Activated CD8-positive, alpha-beta memory T cell treated with anti-CD3 and anti-CD28 coated beads, Interleukin-2, amount 50 U/mL, for 24 hours (primary cell): ENCODE measurements around the gene TTC9.
A peak's percentile ranks its signal among the peaks of the same experiment; 100 is the strongest.

Source experiments
- DNase-seq: peaks from one replicate; pipeline ENCODE4 v3.0.0-alpha.2; 2020; ENCODE audit errors: extremely low read depth

Gene TTC9

GRCh38 chr14:70645892-70646291, 4.2 kb downstream of the TTC9 start:
- DNase-seq = no peak

GRCh38 chr14:70646705-70647104, 5.0 kb downstream of the TTC9 start:
- no peak for DNase-seq

GRCh38 chr14:70648346-70648745, 6.6 kb downstream of the TTC9 start:
- DNase-seq = no peak

DNA sequence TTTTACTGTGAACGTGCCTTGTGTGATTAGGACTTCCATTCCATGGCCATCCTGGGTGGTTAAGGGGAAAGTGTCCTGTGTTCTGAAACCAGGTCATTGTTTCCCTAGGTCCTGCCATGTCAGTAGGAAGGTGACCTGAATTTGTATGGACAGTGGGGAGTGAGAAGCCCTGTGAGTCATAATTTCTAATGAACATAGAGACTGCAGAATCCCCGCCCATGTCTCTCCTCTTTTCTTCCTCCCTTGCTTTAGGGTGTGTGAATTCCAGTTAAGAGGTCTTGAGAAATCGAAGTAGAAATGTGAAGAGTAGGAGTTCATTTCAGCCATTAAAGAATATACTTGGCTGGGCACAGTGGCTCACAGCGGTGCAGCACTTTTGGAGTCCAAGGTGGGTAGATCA, 8.1 kb downstream of the TTC9 start:
- DNase-seq = no peak

DNA sequence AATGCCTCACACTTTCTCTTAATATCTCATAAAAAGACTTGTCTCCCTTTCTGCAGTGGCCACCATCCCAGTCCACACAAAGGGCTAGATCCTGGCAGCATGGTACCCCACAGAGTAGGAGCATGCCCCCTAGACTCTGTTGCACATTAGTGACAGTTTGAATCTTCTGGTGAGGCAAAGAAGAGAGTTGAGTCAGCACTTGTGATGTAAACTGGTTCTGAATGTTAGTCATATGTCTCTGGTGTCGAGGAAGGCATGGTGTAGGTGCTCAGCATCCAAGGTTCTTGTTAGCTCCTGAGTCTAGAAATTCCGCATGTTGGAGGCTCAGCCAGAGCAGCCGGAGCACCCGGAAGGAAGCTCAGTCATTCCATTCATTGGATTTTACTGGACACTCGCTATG, 9.8 kb downstream of the TTC9 start:
- DNase-seq = no peak

GRCh38 chr14:70652871-70653270, 11.2 kb downstream of the TTC9 start:
- no peak for DNase-seq

DNA sequence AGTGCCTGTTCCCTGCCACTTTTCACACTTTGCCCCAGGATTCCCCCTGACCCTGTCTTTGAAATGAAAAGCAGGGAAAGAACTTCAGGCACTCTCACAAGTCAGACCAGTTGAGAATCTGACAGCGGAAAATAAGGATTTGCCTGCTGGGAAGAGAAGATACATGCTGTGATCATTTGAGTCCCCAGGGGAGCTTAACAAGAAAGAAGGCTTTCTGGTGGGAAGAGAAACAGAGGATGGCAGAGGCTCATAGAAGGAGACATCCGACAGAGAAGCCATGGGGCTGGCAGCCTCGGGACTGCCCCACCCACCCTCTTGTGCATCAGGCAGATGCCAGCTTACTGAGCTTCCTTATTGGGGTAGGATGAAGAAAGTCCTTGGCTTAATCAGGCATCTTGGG, 11.9 kb downstream of the TTC9 start:
- DNase-seq = no peak

- DNase-seq = no peak
Measured at GRCh38 chr14:70654632-70655031, 12.9 kb downstream of the TTC9 start.

DNA sequence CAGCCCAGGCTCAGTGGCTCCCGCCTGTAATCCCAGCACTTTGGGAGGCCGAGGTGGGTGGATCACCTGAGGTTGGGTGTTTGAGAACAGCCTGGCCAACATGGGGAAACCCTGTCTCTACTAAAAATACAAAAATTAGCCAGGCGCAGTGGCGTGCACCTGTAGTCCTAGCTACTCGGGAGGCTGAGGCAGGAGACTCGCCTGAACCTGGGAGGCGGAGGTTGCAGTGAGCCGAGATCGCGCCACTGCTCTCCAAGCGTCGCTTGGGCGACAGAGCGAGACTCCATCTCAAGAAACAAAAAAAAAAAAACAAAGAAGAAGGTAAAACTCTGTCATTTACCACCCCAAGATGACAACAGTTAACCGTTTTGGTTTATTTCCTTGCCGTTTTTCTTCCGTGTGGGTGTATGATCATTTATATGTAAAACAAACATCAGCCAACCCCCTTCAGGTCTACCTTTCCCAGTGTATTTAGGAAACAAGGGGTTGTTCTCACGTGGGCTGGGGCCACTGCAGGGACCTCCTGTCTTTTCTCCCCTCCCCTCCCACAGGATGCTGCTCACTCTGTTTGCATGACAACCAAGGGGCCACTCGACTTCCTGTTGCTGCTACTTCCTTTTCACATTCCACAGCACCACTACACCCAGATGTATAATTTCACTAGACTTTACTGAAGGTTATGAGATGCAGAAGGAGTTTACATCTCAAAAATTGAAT, 13.6 kb downstream of the TTC9 start:
- DNase-seq = peak; percentile 38

GRCh38 chr14:70658899-70659298, 17.2 kb downstream of the TTC9 start:
- no peak for DNase-seq

- DNase-seq = no peak
Measured at GRCh38 chr14:70660967-70661893, 19.5 kb downstream of the TTC9 start.

DNA sequence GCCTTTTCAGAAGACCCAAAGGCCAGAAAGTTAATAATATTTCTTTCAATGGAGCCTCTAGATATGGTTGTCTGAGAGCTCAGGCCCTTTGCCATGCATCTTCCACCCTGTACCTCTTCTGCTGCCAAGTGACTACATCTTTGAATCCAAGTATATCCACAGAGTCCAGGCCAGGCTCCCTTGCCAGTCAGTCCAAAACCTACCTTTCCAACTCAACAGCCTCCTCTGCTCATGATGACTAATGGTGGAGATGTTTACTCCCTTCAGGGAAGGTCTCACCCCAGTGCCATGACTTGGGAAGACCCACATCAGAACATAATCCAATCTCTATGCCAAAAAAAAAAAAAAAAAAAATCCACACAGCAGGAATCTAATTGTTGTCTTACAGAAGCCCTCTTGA, 20.4 kb downstream of the TTC9 start:
- no peak for DNase-seq

DNA sequence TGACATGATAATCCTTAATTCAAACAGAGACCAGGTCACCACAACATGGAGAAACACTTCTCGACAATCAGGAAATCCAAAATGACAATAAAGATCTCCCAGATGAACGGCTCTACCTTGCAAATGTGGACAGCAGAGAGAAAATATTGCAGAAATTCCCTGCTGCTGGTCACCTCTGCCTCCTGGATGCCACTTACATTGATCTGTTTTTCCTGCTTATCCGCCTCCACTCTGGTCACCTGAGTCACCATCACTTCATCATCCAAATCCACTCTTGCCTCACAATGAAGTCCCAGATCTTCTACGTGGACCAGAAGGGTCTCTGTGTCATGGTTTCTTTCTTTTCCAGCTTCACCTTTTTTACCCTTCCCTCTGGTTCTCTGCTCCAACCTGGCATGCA, 21.1 kb downstream of the TTC9 start:
- no peak for DNase-seq

- DNase-seq = no peak
Measured at GRCh38 chr14:70663707-70664179, 22.0 kb downstream of the TTC9 start.

DNA sequence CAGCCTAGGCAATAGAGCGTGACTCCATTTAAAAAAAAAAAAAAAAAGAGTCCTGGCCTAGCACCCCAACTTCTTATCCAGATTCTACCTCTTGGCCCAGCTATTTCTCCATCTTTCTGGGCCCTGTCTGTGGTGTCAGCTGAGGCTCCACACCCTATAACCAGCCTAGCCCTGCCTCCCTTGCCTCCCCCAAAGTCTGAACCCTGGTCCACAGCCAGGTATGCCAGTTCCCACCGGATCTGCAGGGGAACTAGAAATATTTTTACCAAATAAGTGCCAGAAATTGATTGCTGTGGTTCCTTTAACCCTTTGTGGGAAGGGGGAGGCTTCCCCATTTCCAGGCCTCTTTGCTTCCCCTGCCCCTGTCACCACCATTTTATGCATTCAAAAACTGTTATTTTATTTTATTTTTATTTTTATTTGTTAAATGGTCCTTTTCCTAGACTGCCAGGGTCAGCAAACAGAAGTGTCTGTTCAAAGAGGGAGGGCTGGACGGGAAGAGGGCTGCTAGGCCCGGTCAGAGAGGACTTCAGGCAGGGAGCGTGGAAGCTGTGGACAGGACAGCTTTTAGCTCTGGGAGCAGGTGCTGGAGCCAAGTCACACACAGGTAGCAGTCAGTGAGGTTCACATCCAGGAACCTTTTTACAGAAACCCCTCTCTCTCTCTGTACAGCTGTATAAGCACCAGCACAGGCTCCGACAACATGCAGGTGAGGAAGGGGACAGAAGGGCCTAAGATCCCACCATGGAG, 23.2 kb downstream of the TTC9 start:
- DNase-seq = no peak

- DNase-seq = no peak
Measured at GRCh38 chr14:70665448-70666360, 24.0 kb downstream of the TTC9 start.

DNA sequence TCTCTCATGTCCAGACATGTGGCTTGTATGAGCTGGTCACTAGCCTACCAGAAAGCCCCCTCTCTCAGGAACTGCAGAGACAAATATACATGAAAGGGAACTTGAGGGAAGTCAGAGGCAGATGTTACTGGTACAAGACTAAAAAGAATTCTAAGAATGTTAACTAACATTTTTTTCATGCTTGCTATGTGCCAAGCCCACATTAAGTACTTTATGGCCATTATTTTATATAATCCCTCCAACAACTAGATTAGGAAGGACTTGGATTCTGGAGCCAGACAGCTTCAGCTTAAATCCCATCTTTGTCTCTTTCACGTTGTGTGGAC, 24.6 kb downstream of the TTC9 start:
- DNase-seq = no peak

DNA sequence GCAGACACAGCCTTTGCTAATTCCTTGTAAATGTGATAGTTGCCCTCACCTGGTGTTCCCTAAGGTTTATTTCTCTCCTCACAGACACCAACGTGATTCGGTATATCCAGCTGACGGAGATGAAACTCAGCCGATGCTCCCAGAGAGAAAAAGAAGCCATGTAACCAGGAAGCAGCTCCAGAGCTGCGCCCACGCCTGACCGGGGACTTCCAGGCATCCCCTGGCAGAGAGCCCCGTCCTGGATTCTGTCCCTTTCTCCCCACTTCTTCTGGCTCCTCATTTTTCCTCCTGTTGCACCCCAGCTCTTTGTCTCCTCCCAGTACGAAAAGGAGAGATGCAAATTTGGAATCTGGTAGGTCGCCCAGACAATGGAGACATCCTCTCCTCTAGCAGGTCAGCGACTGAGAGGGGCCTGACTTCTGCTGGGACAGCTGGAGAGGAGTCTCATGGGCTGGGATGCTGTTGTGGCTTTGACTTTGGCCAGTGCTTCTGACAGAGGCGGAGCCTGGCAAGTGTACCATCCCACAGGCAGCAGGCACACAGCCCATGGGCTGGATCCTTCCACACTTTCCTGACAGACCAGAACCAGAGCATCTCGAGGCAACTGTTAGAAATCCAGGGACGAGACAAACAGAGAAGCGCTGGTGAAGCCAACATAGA, 29.4 kb downstream of the TTC9 start:
- no peak for DNase-seq

DNA sequence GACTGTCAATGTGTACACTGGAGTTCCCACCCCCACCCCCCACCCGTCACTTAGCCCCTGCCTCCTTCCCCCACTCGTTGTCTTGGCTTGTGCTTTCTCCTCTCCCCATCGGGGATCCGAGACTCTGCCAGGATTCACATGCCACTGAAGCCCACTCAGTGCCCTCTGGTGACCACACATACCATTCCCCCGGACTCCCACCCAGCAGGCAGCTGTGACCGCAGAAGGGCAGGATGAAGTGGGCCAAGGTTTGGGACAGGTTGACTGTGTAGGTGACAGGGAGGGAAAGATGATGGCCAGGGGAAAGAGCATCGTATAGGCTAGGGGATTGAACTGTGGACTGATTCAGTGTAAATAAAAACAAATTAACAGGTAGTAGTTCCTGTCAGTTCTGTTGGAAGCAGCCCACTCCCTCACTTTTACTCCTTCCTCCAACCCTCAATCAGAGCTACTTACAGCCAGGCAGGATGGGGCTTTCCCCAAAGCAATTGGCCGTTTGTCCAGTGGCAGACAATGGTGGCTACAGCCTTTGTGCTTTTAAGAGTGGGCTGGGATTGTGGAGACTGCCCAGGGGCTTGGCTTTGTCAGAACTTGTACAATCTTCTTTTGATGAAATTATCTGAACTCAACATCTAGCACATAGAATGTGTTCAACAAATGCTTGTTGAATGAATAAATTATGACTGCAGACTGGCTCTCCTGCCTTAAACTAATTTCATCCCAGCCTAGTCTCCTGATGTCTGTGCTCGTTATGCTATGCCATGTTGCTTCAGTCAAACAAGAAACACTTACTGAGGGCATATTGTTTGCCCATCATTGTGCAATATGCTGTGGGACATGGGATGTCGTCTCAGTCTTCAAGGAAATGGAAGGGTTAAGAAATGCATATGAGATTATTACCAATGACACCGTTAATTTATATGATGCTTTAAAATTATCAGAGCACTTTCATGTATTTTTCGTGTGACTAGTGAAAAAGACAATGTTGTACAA, 30.2 kb downstream of the TTC9 start:
- DNase-seq = no peak

- no peak for DNase-seq
Measured at GRCh38 chr14:70677341-70677740, 35.6 kb downstream of the TTC9 start.
